Keratinocyte (primary cell): ENCODE results near the gene RNF145. TPM values are rescaled to one million over a fixed set of nuclear protein-coding genes. Genes with fewer than 3 reads are reported as not detected.

Experiments
- DNase-seq: peaks from one replicate; pipeline ENCODE4 v3.0.0-alpha.2; 2011; ENCODE audit warnings: low read depth, missing footprints, low spot score
- FAIRE-seq: peaks from 2 replicates; lab custom pipeline; 2011; peaks lifted over from hg19 to GRCh38; lab: Jason Lieb, UNC
- H2AFZ ChIP-seq: 2 replicates; pipeline ENCODE4 v1.6.0; 2012; ENCODE audit warnings: low read length, control low read depth, inconsistent platforms; ENCODE audit not compliant: control insufficient read depth
- H3K27ac ChIP-seq: 2 replicates; pipeline ENCODE4 v1.5.1; 2011; ENCODE audit warnings: low read length; ENCODE audit not compliant: control insufficient read depth, insufficient read depth
- H3K27me3 ChIP-seq: 3 replicates; pipeline ENCODE4 v1.6.0; 2011; ENCODE audit warnings: low read length; ENCODE audit not compliant: control insufficient read depth, insufficient read depth; ENCODE audit errors: extremely low read depth
- H3K36me3 ChIP-seq, 2 experiments: 2 replicates in 1 of 2; 3 replicates in 1 of 2; pipeline ENCODE4 v1.5.1; 2011; ENCODE audit warnings: low read length in 2 of 2, mild to moderate bottlenecking in 1 of 2; ENCODE audit not compliant: control insufficient read depth in 2 of 2, insufficient read depth in 2 of 2; ENCODE audit errors: extremely low read depth in 1 of 2
- H3K4me1 ChIP-seq: 3 replicates; pipeline ENCODE4 v1.5.1; 2011; ENCODE audit warnings: low read length; ENCODE audit not compliant: control insufficient read depth, insufficient read depth; ENCODE audit errors: extremely low read depth
- H3K4me2 ChIP-seq: 3 replicates; pipeline ENCODE4 v1.6.0; 2011; ENCODE audit warnings: low read depth, low read length; ENCODE audit not compliant: control insufficient read depth, insufficient read depth; ENCODE audit errors: extremely low read depth
- H3K4me3 ChIP-seq, 3 experiments: fragments of 200-600 bp in 1 of 3; sonication (generic) in 1 of 3; 2 replicates in 2 of 3; 3 replicates in 1 of 3; pipeline ENCODE4 v1.5.1; 2011 to 2016; ENCODE audit warnings: low read length in 3 of 3, mild to moderate bottlenecking in 3 of 3, control low read depth in 2 of 3, inconsistent platforms in 1 of 3, low read depth in 1 of 3, mixed read lengths in 1 of 3, mixed run types in 1 of 3, moderate library complexity in 1 of 3; ENCODE audit not compliant: control insufficient read depth in 2 of 3, insufficient read depth in 2 of 3; ENCODE audit errors: extremely low read depth in 1 of 3
- H3K79me2 ChIP-seq: 2 replicates; pipeline ENCODE4 v1.6.0; 2012; ENCODE audit warnings: low read length; ENCODE audit not compliant: control insufficient read depth, insufficient read depth
- H3K9ac ChIP-seq: 3 replicates; pipeline ENCODE4 v1.6.0; 2011; ENCODE audit warnings: low read length; ENCODE audit not compliant: control insufficient read depth, insufficient read depth; ENCODE audit errors: extremely low read depth
- H3K9me1 ChIP-seq: 3 replicates; pipeline ENCODE4 v1.6.0; 2011; ENCODE audit warnings: low read length; ENCODE audit not compliant: control insufficient read depth, insufficient read depth; ENCODE audit errors: extremely low read depth
- H3K9me3 ChIP-seq: 2 replicates; pipeline ENCODE4 v1.5.1; 2012; ENCODE audit warnings: low read depth, low read length; ENCODE audit not compliant: control insufficient read depth
- H4K20me1 ChIP-seq: 3 replicates; pipeline ENCODE4 v1.6.0; 2011; ENCODE audit warnings: low read length; ENCODE audit not compliant: control insufficient read depth, insufficient read depth; ENCODE audit errors: extremely low read depth
- CTCF ChIP-seq, 3 experiments: IDR thresholded peaks in 1 of 3; conservative IDR thresholded peaks in 1 of 3; optimal IDR thresholded peaks in 1 of 3; 2 replicates in 2 of 3; 3 replicates in 1 of 3; pipeline versions ENCODE3 to v1.5.1; 2011; ENCODE audit warnings: low read length in 3 of 3, mild to moderate bottlenecking in 3 of 3, moderate library complexity in 2 of 3, control low read depth in 1 of 3, inconsistent platforms in 1 of 3; ENCODE audit not compliant: insufficient read depth in 2 of 3; ENCODE audit errors: extremely low read depth in 1 of 3
- EZH2 ChIP-seq: IDR thresholded peaks from one replicate; pipeline ENCODE4 v1.6.1; 2012; ENCODE audit warnings: inconsistent platforms, mild to moderate bottlenecking, low read length, moderate library complexity
- dilution Hi-C: fragments of 300-500 bp; cut with MboI; formaldehyde crosslinking; loops from one replicate; pipeline ENCODE4 v1.7.0; 2020; ENCODE audit warnings: low sequenced_read_pairs; ENCODE audit not compliant: extremely low pct_ligation_motif_present
- polyA plus RNA-seq, 5 experiments: library from polyadenylated mRNA; depleted of rRNA in 3 of 5; stranded (reverse) in 3 of 5; stranded (forward) in 1 of 5; unstranded in 1 of 5; fragments of >200 nt; gene quantifications; 1 replicate in 1 of 5; 2 replicates in 3 of 5; 3 replicates in 1 of 5; pipeline versions ENCODE4 v1.2.1 to v1.2.3, GENCODE V29; 2011 to 2012; ENCODE audit warnings: missing spikeins in 2 of 5, low read depth in 1 of 5, low replicate concordance in 1 of 5

The RNF145 gene
- polyA plus RNA-seq, 1 donor (not counting 4 experiments of a cell fraction or from before 2014, with no cell fraction given) = 78.6 TPM

- Histone ChIP-seq H4K20me1 (no peaks in the 10 kb centered on the region), H3K27me3 (no peaks in the 10 kb centered on the region), H3K9me1 (peaks cover 2% of the 10 kb centered on the region), H3K79me2 (peaks cover 91% of the 10 kb centered on the region), H3K27ac (no peak overlapping the region), H3K36me3 (peaks cover 5 to 26% of the 10 kb centered on the region in 2 experiments), H3K4me2 (no peak overlapping the region), H2AFZ (no peak overlapping the region), H3K4me3 (no peak overlapping the region), H3K4me1 (no peaks in the 10 kb centered on the region), H3K9me3 (no peaks in the 10 kb centered on the region), H3K9ac (no peak overlapping the region)
- TF ChIP-seq EZH2 (no peak), CTCF (optimal IDR thresholded peaks at IDR 0.05 in 1 of 3, IDR thresholded peaks at IDR 0.05 in 1 of 3, conservative IDR thresholded peaks at IDR 0.05 in 1 of 3; ENCODE audit: extremely low read depth in 1 of 3, insufficient read depth in 2 of 3, low read length in 3 of 3) (no peak)
- no peak for DNase-seq
- dilution Hi-C loops = no loop called here
- no peak for FAIRE-seq
Measured at GRCh38 chr5:159199225-159199624, 10.1 kb downstream of the RNF145 start.

GRCh38 chr5:159198063-159199036 lies 11.0 kb downstream of the RNF145 start:
- Histone ChIP-seq H3K79me2 (peaks cover 86% of the 10 kb centered on the region), H2AFZ (no peak overlapping the region), H4K20me1 (no peaks in the 10 kb centered on the region), H3K4me1 (no peaks in the 10 kb centered on the region), H3K4me3 (no peak overlapping the region), H3K36me3 (peaks cover 6 to 25% of the 10 kb centered on the region in 2 experiments), H3K9me3 (no peaks in the 10 kb centered on the region), H3K27me3 (no peaks in the 10 kb centered on the region), H3K27ac (no peak overlapping the region), H3K9ac (no peak overlapping the region), H3K4me2 (no peak overlapping the region), H3K9me1 (peaks cover 2% of the 10 kb centered on the region)
- DNase-seq (no peak), FAIRE-seq (no peak)
- no peak for TF ChIP-seq EZH2
- TF ChIP-seq CTCF (optimal IDR thresholded peaks at IDR 0.05 in 1 of 3, IDR thresholded peaks at IDR 0.05 in 1 of 3, conservative IDR thresholded peaks at IDR 0.05 in 1 of 3; ENCODE audit: extremely low read depth in 1 of 3, insufficient read depth in 2 of 3, low read length in 3 of 3) = no peak
- dilution Hi-C loops = no loop called here
